T-helper 1 cell treated with Interleukin-12 subunit alpha and Interleukin-12 subunit beta and Interleukin-4 antibody, amounts not matched to agents 30 μg/mL and 1 μg/mL, for 36 hours (primary cell): ENCODE data around the gene INSYN2B.
A peak's percentile ranks its signal among the peaks of the same experiment; 100 is the strongest.

Experiments used
- H3K27ac Mint-ChIP-seq: one replicate; pipeline ENCODE4 v1.8.0; 2021; ENCODE audit warnings: mild to moderate bottlenecking, mixed read lengths
- H3K27me3 Mint-ChIP-seq: one replicate; pipeline ENCODE4 v1.8.0; 2021; ENCODE audit warnings: low read depth, mixed read lengths
- H3K36me3 Mint-ChIP-seq: one replicate; pipeline ENCODE4 v1.8.0; 2021; ENCODE audit warnings: low read depth, mixed read lengths
- H3K4me1 Mint-ChIP-seq: one replicate; pipeline ENCODE4 v1.8.0; 2021; ENCODE audit warnings: low read depth, mixed read lengths
- H3K4me3 Mint-ChIP-seq: one replicate; pipeline ENCODE4 v1.8.0; 2021; ENCODE audit warnings: mild to moderate bottlenecking, moderate library complexity, mixed read lengths
- H3K9me3 Mint-ChIP-seq: one replicate; pipeline ENCODE4 v1.8.0; 2021; ENCODE audit warnings: mixed read lengths

INSYN2B gene

DNA sequence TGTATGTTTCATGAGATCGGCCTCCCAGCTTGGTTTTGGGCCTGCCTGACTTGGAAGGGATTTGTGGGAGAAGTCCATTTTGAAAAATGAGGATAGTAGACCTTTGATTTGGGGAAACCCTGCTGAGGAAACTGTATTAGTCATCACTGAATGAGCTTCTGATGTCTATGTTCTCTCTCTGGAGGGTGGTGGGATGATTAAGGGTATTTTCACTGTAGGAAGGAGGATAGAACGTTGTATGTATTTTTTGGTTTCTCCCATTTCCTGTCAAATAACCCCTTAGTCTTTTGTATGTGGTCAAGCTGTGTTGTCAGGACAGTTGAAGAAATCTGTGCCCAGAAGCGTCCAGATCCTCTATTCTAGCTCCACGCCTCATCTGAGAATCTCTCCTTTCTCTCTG is 151.9 kb downstream of the INSYN2B start:
- peaks cover 4% of the 10 kb centered on the region for H3K9me3 Mint-ChIP-seq
- no peak overlapping the region for H3K4me3 Mint-ChIP-seq
- peak overlapping the region; percentile 21 for H3K27ac Mint-ChIP-seq
- peaks cover 29% of the 10 kb centered on the region for H3K36me3 Mint-ChIP-seq
- H3K27me3 Mint-ChIP-seq, result no peaks in the 10 kb centered on the region
- peaks cover 34% of the 10 kb centered on the region for H3K4me1 Mint-ChIP-seq

DNA sequence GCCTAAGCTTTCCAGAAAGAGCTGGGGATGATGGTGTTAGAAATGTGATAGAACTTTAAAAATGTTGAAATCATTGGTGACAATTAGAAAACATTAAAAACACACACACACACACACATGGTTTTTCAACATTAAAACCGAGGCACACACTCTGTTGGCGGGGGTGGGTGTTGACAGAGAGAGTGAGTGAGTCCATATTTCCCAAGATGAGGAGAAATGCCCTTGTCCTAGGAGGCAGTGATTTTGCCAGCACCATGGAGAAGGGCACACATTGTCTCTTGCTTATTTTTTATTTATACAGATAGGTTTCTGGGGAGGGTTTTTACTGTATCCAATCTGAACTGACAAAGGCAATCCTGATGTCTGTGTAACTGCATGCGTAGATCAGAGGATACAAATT is 152.5 kb downstream of the INSYN2B start:
- H3K4me1 Mint-ChIP-seq, result peaks cover 32% of the 10 kb centered on the region
- H3K4me3 Mint-ChIP-seq, result no peak overlapping the region
- peaks cover 33% of the 10 kb centered on the region for H3K36me3 Mint-ChIP-seq
- peak overlapping the region; percentile 21 for H3K27ac Mint-ChIP-seq
- peaks cover 10% of the 10 kb centered on the region for H3K9me3 Mint-ChIP-seq
- H3K27me3 Mint-ChIP-seq, result no peaks in the 10 kb centered on the region

DNA sequence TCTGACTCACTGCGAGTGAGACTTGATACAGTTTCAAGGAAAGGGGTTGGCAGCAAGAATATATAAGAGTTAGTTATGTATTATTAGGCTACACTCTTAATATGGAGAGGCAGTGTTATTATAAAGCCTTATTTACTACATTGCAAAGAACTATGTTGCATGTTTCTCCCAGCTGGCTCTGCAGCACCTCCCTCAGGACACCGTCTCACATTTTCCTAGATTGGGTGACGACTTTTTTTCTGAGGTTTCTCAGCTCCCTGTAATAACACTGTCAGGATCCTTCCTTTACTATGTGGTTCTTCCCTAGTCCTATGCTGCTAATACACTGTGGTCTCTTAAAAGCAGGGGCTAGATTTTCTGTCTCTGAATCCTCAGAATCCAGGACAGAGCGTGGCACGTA is 153.7 kb downstream of the INSYN2B start:
- H3K9me3 Mint-ChIP-seq, result peaks cover 16% of the 10 kb centered on the region
- no peaks in the 10 kb centered on the region for H3K27me3 Mint-ChIP-seq
- H3K36me3 Mint-ChIP-seq, result peaks cover 41% of the 10 kb centered on the region
- peaks cover 22% of the 10 kb centered on the region for H3K4me1 Mint-ChIP-seq
- H3K27ac Mint-ChIP-seq, result no peak overlapping the region
- H3K4me3 Mint-ChIP-seq, result no peak overlapping the region

DNA sequence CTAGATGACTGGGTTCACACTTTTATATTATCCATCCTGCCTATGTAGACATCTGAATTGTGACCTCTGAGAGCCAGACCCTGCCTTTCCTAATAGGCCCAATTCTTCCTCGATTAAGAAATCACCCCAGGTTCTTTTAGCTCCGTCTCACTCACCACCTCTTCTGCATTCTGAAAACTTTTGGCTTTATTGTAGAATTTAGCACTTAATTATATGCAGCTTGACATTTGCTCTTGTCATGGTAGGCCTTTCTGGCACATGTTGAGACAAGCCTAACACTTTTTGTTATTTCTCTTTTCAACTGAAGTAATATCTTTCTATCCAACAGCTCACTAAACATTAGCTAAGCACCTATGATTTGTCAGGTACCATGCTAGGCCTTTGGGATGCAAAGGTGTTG is 163.3 kb downstream of the INSYN2B start:
- no peak overlapping the region for H3K27ac Mint-ChIP-seq
- no peak overlapping the region for H3K4me3 Mint-ChIP-seq
- H3K27me3 Mint-ChIP-seq, result no peaks in the 10 kb centered on the region
- H3K4me1 Mint-ChIP-seq, result peaks cover 3% of the 10 kb centered on the region
- H3K36me3 Mint-ChIP-seq, result peaks cover 66% of the 10 kb centered on the region
- no peaks in the 10 kb centered on the region for H3K9me3 Mint-ChIP-seq

DNA sequence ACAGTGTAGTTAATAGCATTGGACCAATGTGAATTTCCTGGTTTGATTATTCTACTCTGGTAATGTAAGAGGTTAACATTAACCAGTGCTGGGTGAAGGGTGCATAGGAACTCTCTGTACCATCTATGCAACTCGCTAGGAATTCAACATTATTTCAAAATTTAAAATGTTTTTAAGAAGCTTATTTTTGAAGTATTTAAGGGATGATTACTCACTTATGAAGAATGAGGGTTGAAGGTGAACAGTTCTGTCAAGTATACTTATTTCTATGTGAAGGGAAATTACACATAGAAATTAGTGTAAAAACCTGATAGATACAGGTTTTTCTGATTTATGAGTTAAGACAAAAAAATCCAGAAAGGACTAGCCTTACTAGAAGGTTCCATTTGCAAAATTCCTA is 165.8 kb downstream of the INSYN2B start:
- no peaks in the 10 kb centered on the region for H3K27me3 Mint-ChIP-seq
- no peaks in the 10 kb centered on the region for H3K9me3 Mint-ChIP-seq
- peaks cover 4% of the 10 kb centered on the region for H3K4me1 Mint-ChIP-seq
- peaks cover 57% of the 10 kb centered on the region for H3K36me3 Mint-ChIP-seq
- no peak overlapping the region for H3K27ac Mint-ChIP-seq
- no peak overlapping the region for H3K4me3 Mint-ChIP-seq
